Pancreas (tissue), 10 donors: ENCODE results near the gene MFN2. TPM values are rescaled to one million over a fixed set of nuclear protein-coding genes. Genes with fewer than 3 reads are reported as not detected.

Source experiments
- ATAC-seq, 4 donors: fragments of 200-7000 bp; cut with Tn5 transposase; one replicate each; pipeline versions ENCODE4 v1.8.0 to v1.9.1; 2020; ENCODE audit warnings: mild to moderate bottlenecking in 4 of 4, moderate library complexity in 4 of 4
- DNase-seq, 6 donors: peaks; one replicate each; pipeline ENCODE4 v3.0.0-alpha.2; 2020
- FAIRE-seq: peaks from 2 replicates; lab custom pipeline; 2012; peaks lifted over from hg19 to GRCh38; lab: Jason Lieb, UNC
- H3K27ac ChIP-seq, 4 donors: fragments of 200-600 bp; sonication (generic); 1 replicate in 3 of 4; 2 replicates in 1 of 4; pipeline versions ENCODE4 v1.5.0 to v1.8.0; 2020
- H3K27me3 ChIP-seq, 4 donors: fragments of 200-600 bp; one replicate each; pipeline ENCODE4 v1.8.0; 2021
- H3K36me3 ChIP-seq, 3 donors: fragments of 200-600 bp; sonication (generic) in 1 of 3; one replicate each; pipeline versions ENCODE4 v1.5.0 to v1.8.0; 2020 to 2021
- H3K4me1 ChIP-seq, 3 donors: fragments of 200-600 bp; one replicate each; pipeline ENCODE4 v1.8.0; 2021
- H3K4me3 ChIP-seq, 4 donors: fragments of 200-600 bp; sonication (generic) in 2 of 4; one replicate each; pipeline versions ENCODE4 v1.5.0 to v1.8.0; 2020 to 2021
- H3K9me3 ChIP-seq, 4 donors: fragments of 200-600 bp; one replicate each; pipeline ENCODE4 v1.8.0; 2021
- CTCF ChIP-seq, 4 donors: fragments of 200-600 bp; sonication (generic) in 3 of 4; IDR thresholded peaks; one replicate each; pipeline versions ENCODE4 v1.5.0 to v1.8.0; 2021; ENCODE audit warnings: antibody characterized with exemption in 4 of 4
- whole genome bisulfite sequencing, 2 donors: extraction: QIAGEN DNeasy Blood & Tissue Kit; methylation state at CpG; one replicate each; pipeline ENCODE4 v1.1.7; 2013; 5-methylcytosine and 5-hydroxymethylcytosine counted together
- intact Hi-C, 3 donors: fragments of 100-400 bp; cut with DNase I; formaldehyde crosslinking; loops; one replicate each; pipeline versions ENCODE4 v1.11.1 to v1.14.2; 2022
- polyA plus RNA-seq, 2 donors: library from polyadenylated mRNA; stranded (reverse); fragments of 200-250 nt; gene quantifications; one replicate each; pipeline ENCODE4 v1.2.3, GENCODE V29; 2013
- total RNA-seq, 6 donors: library from RNA; stranded (reverse); fragmentation: NEBNext Ultra II Directional in 4 of 6; extraction: Animal tissue kit (Norgen Biotek cat#: 25700) in 4 of 6; gene quantifications; one replicate each; pipeline versions ENCODE4 v1.2.1 to v1.2.4, GENCODE V29; 2021 to 2023
- donor health status: healthy with polysubstance abuse.
- donor health status: DM: no; HTN: no; CAD: no; lungs with moderate emphysema.
- donor health status: DM: no; HTN: no; CAD: no.
- donor health status: control.
- donor health status: control.
- donor health status: Bipolar disorder and iron deficiency.
- donor health status: DM: yes; HTN: yes; CAD: no.
- donor health status: DM: no; HTN: no; CAD: no.
- donor health status: DM: no; HTN: no; CAD: no.
- donor health status: DM: yes; HTN: yes; CAD: no.

The MFN2 gene
- total and polyA plus RNA-seq, 8 donors, result 13.7 to 34.4 (median 24.8) TPM

GRCh38 chr1:11951901-11952300, 28.3 kb upstream of the MFN2 start:
- 89 to 99% methylated on average over 2 of the region's 2 CpGs for WGBS, 2 donors
- H3K9me3 ChIP-seq, result no peaks in the 10 kb centered on the region
- ATAC-seq, result no peak
- intact Hi-C loops, result no loop called here
- DNase-seq, result no peak
- no peak overlapping the region for H3K27ac ChIP-seq
- no peaks in the 10 kb centered on the region for H3K4me1 ChIP-seq
- no peaks in the 10 kb centered on the region for H3K27me3 ChIP-seq
- FAIRE-seq, result no peak
- TF ChIP-seq CTCF (IDR thresholded peaks at IDR 0.05), result no peak
- H3K4me3 ChIP-seq, result no peak overlapping the region
- H3K36me3 ChIP-seq, result peaks cover 0 to 6% (median 0%) of the 10 kb centered on the region in 3 donors

- TF ChIP-seq CTCF (IDR thresholded peaks at IDR 0.05), result no peak
- intact Hi-C loops, result no loop called here
- 88% methylated on average over 11 of the region's 11 CpGs for WGBS, 2 donors
- H3K36me3 ChIP-seq, result peaks cover 0 to 9% (median 0%) of the 10 kb centered on the region in 3 donors
- no peaks in the 10 kb centered on the region for H3K4me1 ChIP-seq
- FAIRE-seq, result no peak
- no peak overlapping the region for H3K27ac ChIP-seq
- no peak for ATAC-seq
- H3K9me3 ChIP-seq, result no peaks in the 10 kb centered on the region
- no peak overlapping the region for H3K4me3 ChIP-seq
- DNase-seq, result no peak
- H3K27me3 ChIP-seq, result no peaks in the 10 kb centered on the region
Observed at GRCh38 chr1:11952455-11953109, 27.7 kb upstream of the MFN2 start.

- Histone ChIP-seq H3K36me3 (peaks cover 0 to 9% (median 0%) of the 10 kb centered on the region in 3 donors), H3K4me1 (no peaks in the 10 kb centered on the region), H3K27me3 (no peaks in the 10 kb centered on the region), H3K4me3 (no peak overlapping the region), H3K9me3 (no peaks in the 10 kb centered on the region), H3K27ac (no peak overlapping the region)
- intact Hi-C loops, result no loop called here
- no peak for DNase-seq
- no peak for ATAC-seq
- WGBS, 2 donors, result 92 to 95% methylated on average over 6 of the region's 6 CpGs
- TF ChIP-seq CTCF (IDR thresholded peaks at IDR 0.05), result no peak
- FAIRE-seq, result no peak
Observed at GRCh38 chr1:11955221-11955620, 25.0 kb upstream of the MFN2 start.

GRCh38 chr1:11957398-11957797, 22.8 kb upstream of the MFN2 start:
- DNase-seq (no peak), ATAC-seq (no peak), FAIRE-seq (no peak)
- WGBS, 2 donors, result 91 to 95% methylated on average over 5 of the region's 5 CpGs
- Histone ChIP-seq H3K4me3 (no peak overlapping the region), H3K9me3 (no peaks in the 10 kb centered on the region), H3K4me1 (no peaks in the 10 kb centered on the region), H3K27ac (no peak overlapping the region), H3K36me3 (peaks cover 0 to 9% (median 0%) of the 10 kb centered on the region in 3 donors), H3K27me3 (no peaks in the 10 kb centered on the region)
- TF ChIP-seq CTCF (IDR thresholded peaks at IDR 0.05), result no peak
- intact Hi-C loops, result no loop called here

- no peak for TF ChIP-seq CTCF (IDR thresholded peaks at IDR 0.05)
- no peak overlapping the region for H3K27ac ChIP-seq
- intact Hi-C loops, result no loop called here
- 94 to 99% methylated on average over 12 of the region's 12 CpGs for WGBS, 2 donors
- H3K4me1 ChIP-seq, result no peaks in the 10 kb centered on the region
- no peaks in the 10 kb centered on the region for H3K27me3 ChIP-seq
- H3K36me3 ChIP-seq, result peaks cover 0 to 9% (median 0%) of the 10 kb centered on the region in 3 donors
- no peak overlapping the region for H3K4me3 ChIP-seq
- H3K9me3 ChIP-seq, result no peaks in the 10 kb centered on the region
- FAIRE-seq, result no peak
- ATAC-seq, result no peak
- DNase-seq, result no peak
Observed at GRCh38 chr1:11957897-11958296, 22.3 kb upstream of the MFN2 start.
